Measurements from ENCODE around the gene GREB1.

DNA sequence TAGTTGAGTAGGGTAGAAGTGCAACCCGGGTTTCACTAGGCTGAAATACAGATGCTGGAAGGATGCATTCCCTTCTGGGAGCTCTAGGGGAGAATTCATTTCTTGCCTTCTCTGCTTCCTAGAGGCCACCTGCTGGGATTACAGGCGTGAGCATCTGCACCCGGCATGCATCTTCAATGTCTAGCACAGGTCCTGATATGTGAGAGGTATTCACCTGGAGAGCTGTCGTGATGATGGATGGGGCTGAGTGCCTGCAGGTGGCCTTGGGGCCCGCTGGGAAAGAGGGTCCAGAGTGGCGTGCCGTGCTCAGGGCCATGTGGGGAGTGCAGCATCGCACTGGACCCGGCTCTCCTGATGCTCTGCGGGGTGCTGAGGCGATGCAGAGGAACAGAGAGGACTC, 142.8 kb downstream of the GREB1 start:
- TF ChIP-seq POLR2A (IDR thresholded peaks at IDR 0.05; ENCODE audit: low read depth, low read length) (no peak), MAFK (IDR thresholded peaks at IDR 0.05; ENCODE audit: low read depth, low read length) (no peak), CEBPB (IDR thresholded peaks at IDR 0.05; ENCODE audit: low read depth, low read length) (no peak)
- TF ChIP-seq, protein P1, sequence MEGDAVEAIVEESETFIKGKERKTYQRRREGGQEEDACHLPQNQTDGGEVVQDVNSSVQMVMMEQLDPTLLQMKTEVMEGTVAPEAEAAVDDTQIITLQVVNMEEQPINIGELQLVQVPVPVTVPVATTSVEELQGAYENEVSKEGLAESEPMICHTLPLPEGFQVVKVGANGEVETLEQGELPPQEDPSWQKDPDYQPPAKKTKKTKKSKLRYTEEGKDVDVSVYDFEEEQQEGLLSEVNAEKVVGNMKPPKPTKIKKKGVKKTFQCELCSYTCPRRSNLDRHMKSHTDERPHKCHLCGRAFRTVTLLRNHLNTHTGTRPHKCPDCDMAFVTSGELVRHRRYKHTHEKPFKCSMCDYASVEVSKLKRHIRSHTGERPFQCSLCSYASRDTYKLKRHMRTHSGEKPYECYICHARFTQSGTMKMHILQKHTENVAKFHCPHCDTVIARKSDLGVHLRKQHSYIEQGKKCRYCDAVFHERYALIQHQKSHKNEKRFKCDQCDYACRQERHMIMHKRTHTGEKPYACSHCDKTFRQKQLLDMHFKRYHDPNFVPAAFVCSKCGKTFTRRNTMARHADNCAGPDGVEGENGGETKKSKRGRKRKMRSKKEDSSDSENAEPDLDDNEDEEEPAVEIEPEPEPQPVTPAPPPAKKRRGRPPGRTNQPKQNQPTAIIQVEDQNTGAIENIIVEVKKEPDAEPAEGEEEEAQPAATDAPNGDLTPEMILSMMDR (conservative IDR thresholded peaks at IDR 0.05; ENCODE audit: low read depth, low read length) = 0 out of 2 replicates have a peak, but pooled peaks have one; percentile 6

All from IMR-90 (cell line).